HG03025 (cell line): Measurements from ENCODE around the gene NDRG2.

ENCODE experiments used
- ATAC-seq: cut with Tn5 transposase; IDR thresholded peaks from one replicate; pipeline ENCODE4 v1.9.1; 2021; ENCODE audit warnings: mild to moderate bottlenecking, moderate library complexity; ENCODE audit not compliant: unreplicated experiment, low FRiP score

The NDRG2 gene

GRCh38 chr14:21037156-21037555 is 12.3 kb upstream of the NDRG2 start:
- ATAC-seq, result no peak

- ATAC-seq, result no peak
These were observed 11.9 kb upstream of the NDRG2 start for GRCh38 chr14:21036751-21037150.

- no peak for ATAC-seq
These were observed 9.8 kb upstream of the NDRG2 start, which contains the start of gene RNASE13 for GRCh38 chr14:21034707-21035106. Gene RNASE13, minus strand, starts transcription at chr14:21034807. Its CDS starts 519 bp downstream, at chr14:21034288.

- ATAC-seq, result no peak
These were observed 8.4 kb upstream of the NDRG2 start for GRCh38 chr14:21033133-21033698.

- ATAC-seq, result no peak
These were observed 7.7 kb upstream of the NDRG2 start for GRCh38 chr14:21032326-21033132.

- no peak for ATAC-seq
These were observed 5.7 kb upstream of the NDRG2 start for GRCh38 chr14:21030531-21030930.

GRCh38 chr14:21029917-21030316 is 5.1 kb upstream of the NDRG2 start, which contains the start of gene TPPP2:
Gene TPPP2, plus strand, starts transcription at chr14:21030217. Its CDS starts 365 bp downstream, at chr14:21030582.
- ATAC-seq, result no peak

GRCh38 chr14:21026988-21027315 is 2.1 kb upstream of the NDRG2 start:
- no peak for ATAC-seq

- no peak for ATAC-seq
These were observed 1.6 kb upstream of the NDRG2 start for GRCh38 chr14:21026274-21026987.

- ATAC-seq, result no peak
These were observed 761 bp upstream of the NDRG2 start for GRCh38 chr14:21025371-21026273.

- ATAC-seq, result no peak
These were observed 860 bp downstream of the NDRG2 start for GRCh38 chr14:21023817-21024584.

GRCh38 chr14:21023174-21023573 is 1.7 kb downstream of the NDRG2 start:
- no peak for ATAC-seq

- ATAC-seq, result no peak
These were observed 2.2 kb downstream of the NDRG2 start for GRCh38 chr14:21022686-21023085.

GRCh38 chr14:21020977-21021545 is 3.8 kb downstream of the NDRG2 start:
- ATAC-seq, result no peak

- ATAC-seq, result no peak
These were observed 5.5 kb downstream of the NDRG2 start for GRCh38 chr14:21019366-21019765.

GRCh38 chr14:21018781-21019180 is 6.1 kb downstream of the NDRG2 start:
- no peak for ATAC-seq

GRCh38 chr14:21018286-21018685 is 6.6 kb downstream of the NDRG2 start:
- ATAC-seq, result no peak

GRCh38 chr14:21017528-21018245 is 7.2 kb downstream of the NDRG2 start:
- no peak for ATAC-seq
